WTC11 (cell line): ENCODE data around the gene RNPEPL1. TPM values are rescaled to one million over a fixed set of nuclear protein-coding genes. Genes with fewer than 3 reads are reported as not detected.

Source experiments
- ATAC-seq: fragments of 200-7000 bp; cut with Tn5 transposase; 2 replicates; pipeline ENCODE4 v1.10.0; 2021; ENCODE audit warnings: mild to moderate bottlenecking, moderate library complexity
- CTCF ChIA-PET: fragments of 300-600 bp; sonication (Branson Sonifier 250); formaldehyde crosslinking; loops from one replicate; lab custom pipeline; 2021; ENCODE audit warnings: antibody characterized with exemption; lab: Charles Lee
- POLR2A ChIA-PET: fragments of 350-600 bp; sonication (Branson Sonifier 250); formaldehyde crosslinking; loops from one replicate; lab custom pipeline; 2021; ENCODE audit warnings: antibody characterized with exemption; lab: Charles Lee
- DNase-seq: peaks from one replicate; pipeline ENCODE4 v3.0.0; 2021; ENCODE audit warnings: low spot score
- H3K27ac Mint-ChIP-seq: 2 replicates; pipeline ENCODE4 v1.8.0; 2021; ENCODE audit warnings: mixed read lengths
- H3K27me3 Mint-ChIP-seq: 2 replicates; pipeline ENCODE4 v1.8.0; 2021; ENCODE audit warnings: low read depth, mild to moderate bottlenecking, moderate library complexity, mixed read lengths
- H3K36me3 Mint-ChIP-seq: 2 replicates; pipeline ENCODE4 v1.8.0; 2021; ENCODE audit warnings: mixed read lengths
- H3K4me1 Mint-ChIP-seq: 2 replicates; pipeline ENCODE4 v1.8.0; 2022; ENCODE audit warnings: mixed read lengths
- H3K4me3 Mint-ChIP-seq: 2 replicates; pipeline ENCODE4 v1.8.0; 2021; ENCODE audit warnings: mild to moderate bottlenecking, moderate library complexity, mixed read lengths
- H3K9me3 Mint-ChIP-seq: 2 replicates; pipeline ENCODE4 v1.8.0; 2021; ENCODE audit warnings: mixed read lengths
- CREM ChIP-seq: sonication (generic); formaldehyde crosslinking; IDR thresholded peaks from 2 replicates; pipeline ENCODE4 v1.8.1; 2022; ENCODE audit warnings: mild to moderate bottlenecking, missing genetic modification reagents, moderate library complexity
- ETV6 ChIP-seq: sonication (generic); formaldehyde crosslinking; IDR thresholded peaks from 2 replicates; pipeline ENCODE4 v1.8.1; 2022; ENCODE audit warnings: mild to moderate bottlenecking, missing genetic modification reagents
- FOXJ3 ChIP-seq: sonication (generic); formaldehyde crosslinking; IDR thresholded peaks from 2 replicates; pipeline ENCODE4 v1.9.0; 2021; ENCODE audit warnings: missing genetic modification reagents, mild to moderate bottlenecking, borderline replicate concordance
- GABPB1 ChIP-seq: sonication (generic); formaldehyde crosslinking; IDR thresholded peaks from 2 replicates; pipeline ENCODE4 v1.8.1; 2023; ENCODE audit warnings: mild to moderate bottlenecking, missing genetic modification reagents
- IRF2 ChIP-seq: sonication (generic); formaldehyde crosslinking; IDR thresholded peaks from 2 replicates; pipeline ENCODE4 v1.8.0; 2022; ENCODE audit warnings: low read depth, missing genetic modification reagents, borderline replicate concordance
- USF2 ChIP-seq: sonication (generic); formaldehyde crosslinking; IDR thresholded peaks from 2 replicates; pipeline ENCODE4 v1.8.1; 2023; ENCODE audit warnings: mild to moderate bottlenecking, missing genetic modification reagents, moderate library complexity
- ZBTB43 ChIP-seq: sonication (generic); formaldehyde crosslinking; IDR thresholded peaks from 2 replicates; pipeline ENCODE4 v1.8.1; 2023; ENCODE audit warnings: mild to moderate bottlenecking, missing genetic modification reagents
- ZNF671 ChIP-seq: fragments of 250-450 bp; sonication (Bioruptor Pico); IDR thresholded peaks from 2 replicates; pipeline ENCODE4 v1.8.0; 2021; ENCODE audit warnings: mild to moderate bottlenecking
- total RNA-seq: library from RNA; stranded (reverse); gene quantifications from 3 replicates; pipeline ENCODE4 v1.2.3, GENCODE V29; 2021
- TF ChIP-seq, protein P1 (sequence below): fragments of 250-450 bp; sonication (Bioruptor Pico); IDR thresholded peaks from 2 replicates; pipeline ENCODE4 v1.9.0; 2021; ENCODE audit warnings: mild to moderate bottlenecking, borderline replicate concordance
- TF ChIP-seq, protein P2 (sequence below): sonication (generic); formaldehyde crosslinking; IDR thresholded peaks from 2 replicates; pipeline ENCODE4 v1.8.0; 2022; ENCODE audit warnings: missing genetic modification reagents

Gene RNPEPL1
- total RNA-seq, 1 experiment from 2014 or later = 18.8 TPM

- TF ChIP-seq FOXJ3 (CRISPR knock-in tag) (no peak), ETV6 (CRISPR knock-in tag) (no peak), ZNF671 (CRISPR knock-in tag) (no peak), GABPB1 (no peak), CREM (no peak), ZBTB43 (CRISPR knock-in tag) (no peak)
- TF ChIP-seq, protein P1, sequence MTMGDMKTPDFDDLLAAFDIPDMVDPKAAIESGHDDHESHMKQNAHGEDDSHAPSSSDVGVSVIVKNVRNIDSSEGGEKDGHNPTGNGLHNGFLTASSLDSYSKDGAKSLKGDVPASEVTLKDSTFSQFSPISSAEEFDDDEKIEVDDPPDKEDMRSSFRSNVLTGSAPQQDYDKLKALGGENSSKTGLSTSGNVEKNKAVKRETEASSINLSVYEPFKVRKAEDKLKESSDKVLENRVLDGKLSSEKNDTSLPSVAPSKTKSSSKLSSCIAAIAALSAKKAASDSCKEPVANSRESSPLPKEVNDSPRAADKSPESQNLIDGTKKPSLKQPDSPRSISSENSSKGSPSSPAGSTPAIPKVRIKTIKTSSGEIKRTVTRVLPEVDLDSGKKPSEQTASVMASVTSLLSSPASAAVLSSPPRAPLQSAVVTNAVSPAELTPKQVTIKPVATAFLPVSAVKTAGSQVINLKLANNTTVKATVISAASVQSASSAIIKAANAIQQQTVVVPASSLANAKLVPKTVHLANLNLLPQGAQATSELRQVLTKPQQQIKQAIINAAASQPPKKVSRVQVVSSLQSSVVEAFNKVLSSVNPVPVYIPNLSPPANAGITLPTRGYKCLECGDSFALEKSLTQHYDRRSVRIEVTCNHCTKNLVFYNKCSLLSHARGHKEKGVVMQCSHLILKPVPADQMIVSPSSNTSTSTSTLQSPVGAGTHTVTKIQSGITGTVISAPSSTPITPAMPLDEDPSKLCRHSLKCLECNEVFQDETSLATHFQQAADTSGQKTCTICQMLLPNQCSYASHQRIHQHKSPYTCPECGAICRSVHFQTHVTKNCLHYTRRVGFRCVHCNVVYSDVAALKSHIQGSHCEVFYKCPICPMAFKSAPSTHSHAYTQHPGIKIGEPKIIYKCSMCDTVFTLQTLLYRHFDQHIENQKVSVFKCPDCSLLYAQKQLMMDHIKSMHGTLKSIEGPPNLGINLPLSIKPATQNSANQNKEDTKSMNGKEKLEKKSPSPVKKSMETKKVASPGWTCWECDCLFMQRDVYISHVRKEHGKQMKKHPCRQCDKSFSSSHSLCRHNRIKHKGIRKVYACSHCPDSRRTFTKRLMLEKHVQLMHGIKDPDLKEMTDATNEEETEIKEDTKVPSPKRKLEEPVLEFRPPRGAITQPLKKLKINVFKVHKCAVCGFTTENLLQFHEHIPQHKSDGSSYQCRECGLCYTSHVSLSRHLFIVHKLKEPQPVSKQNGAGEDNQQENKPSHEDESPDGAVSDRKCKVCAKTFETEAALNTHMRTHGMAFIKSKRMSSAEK (CRISPR knock-in tag) = no peak
- TF ChIP-seq, protein P2, sequence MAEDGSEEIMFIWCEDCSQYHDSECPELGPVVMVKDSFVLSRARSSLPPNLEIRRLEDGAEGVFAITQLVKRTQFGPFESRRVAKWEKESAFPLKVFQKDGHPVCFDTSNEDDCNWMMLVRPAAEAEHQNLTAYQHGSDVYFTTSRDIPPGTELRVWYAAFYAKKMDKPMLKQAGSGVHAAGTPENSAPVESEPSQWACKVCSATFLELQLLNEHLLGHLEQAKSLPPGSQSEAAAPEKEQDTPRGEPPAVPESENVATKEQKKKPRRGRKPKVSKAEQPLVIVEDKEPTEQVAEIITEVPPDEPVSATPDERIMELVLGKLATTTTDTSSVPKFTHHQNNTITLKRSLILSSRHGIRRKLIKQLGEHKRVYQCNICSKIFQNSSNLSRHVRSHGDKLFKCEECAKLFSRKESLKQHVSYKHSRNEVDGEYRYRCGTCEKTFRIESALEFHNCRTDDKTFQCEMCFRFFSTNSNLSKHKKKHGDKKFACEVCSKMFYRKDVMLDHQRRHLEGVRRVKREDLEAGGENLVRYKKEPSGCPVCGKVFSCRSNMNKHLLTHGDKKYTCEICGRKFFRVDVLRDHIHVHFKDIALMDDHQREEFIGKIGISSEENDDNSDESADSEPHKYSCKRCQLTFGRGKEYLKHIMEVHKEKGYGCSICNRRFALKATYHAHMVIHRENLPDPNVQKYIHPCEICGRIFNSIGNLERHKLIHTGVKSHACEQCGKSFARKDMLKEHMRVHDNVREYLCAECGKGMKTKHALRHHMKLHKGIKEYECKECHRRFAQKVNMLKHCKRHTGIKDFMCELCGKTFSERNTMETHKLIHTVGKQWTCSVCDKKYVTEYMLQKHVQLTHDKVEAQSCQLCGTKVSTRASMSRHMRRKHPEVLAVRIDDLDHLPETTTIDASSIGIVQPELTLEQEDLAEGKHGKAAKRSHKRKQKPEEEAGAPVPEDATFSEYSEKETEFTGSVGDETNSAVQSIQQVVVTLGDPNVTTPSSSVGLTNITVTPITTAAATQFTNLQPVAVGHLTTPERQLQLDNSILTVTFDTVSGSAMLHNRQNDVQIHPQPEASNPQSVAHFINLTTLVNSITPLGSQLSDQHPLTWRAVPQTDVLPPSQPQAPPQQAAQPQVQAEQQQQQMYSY = no peak
Observed at GRCh38 chr2:240601061-240601830, 33.0 kb downstream of the RNPEPL1 start (continued).

GRCh38 chr2:240601831-240602160 is 33.5 kb downstream of the RNPEPL1 start:
- H3K27ac Mint-ChIP-seq = no peak overlapping the region
- no peaks in the 10 kb centered on the region for H3K4me1 Mint-ChIP-seq
- H3K9me3 Mint-ChIP-seq = no peaks in the 10 kb centered on the region
- no peak for DNase-seq
- CTCF ChIA-PET = interaction anchor here (1.9 kb wide), 1 partner anchor 22 kb away, joined by 4 read pairs; no protein-coding TSS in a partner anchor
- H3K36me3 Mint-ChIP-seq = no peaks in the 10 kb centered on the region
- H3K4me3 Mint-ChIP-seq = no peak overlapping the region
- no peak for TF ChIP-seq IRF2 (CRISPR knock-in tag)
- POLR2A ChIA-PET = no interaction called here
- ATAC-seq = no peak
- no peaks in the 10 kb centered on the region; the same call in 1 of the 2 replicates for H3K27me3 Mint-ChIP-seq

DNA sequence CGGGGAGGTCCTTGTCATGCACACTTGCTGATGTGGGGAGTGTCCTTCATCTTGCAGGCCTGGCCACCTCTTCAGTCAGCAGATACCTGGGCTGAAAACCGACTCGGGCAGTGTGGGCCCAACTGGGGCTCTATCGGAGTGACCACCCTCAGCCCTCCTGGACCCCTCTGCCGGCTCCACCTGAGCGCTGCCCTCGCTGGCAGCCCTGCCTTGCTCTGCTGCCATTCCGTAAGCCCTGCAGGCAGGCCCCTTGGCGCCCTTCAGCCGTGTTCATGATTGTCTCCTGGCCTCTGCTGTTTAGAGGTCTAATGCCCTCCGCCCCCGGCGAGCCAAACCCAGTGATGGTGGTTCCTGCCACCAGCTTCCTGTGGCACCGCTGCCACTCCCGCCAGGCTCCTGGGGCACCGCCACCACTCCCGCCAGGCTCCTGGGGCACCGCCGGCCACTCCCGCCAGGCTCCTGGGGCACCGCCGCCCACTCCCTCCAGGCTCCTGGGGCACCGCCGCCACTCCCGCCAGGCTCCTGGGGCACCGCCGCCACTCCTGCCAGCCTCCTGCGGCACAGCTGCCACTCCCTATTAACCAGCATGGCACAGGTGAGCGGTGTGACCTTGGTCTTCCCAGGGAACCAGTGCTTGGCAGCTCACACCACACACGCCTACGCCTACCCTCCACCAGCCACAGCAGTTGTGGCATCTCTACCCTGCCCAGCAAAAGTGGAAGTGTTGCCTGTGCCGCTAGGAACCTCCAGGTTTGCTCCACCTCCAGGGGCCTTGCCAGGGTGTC is 34.2 kb downstream of the RNPEPL1 start:
- CTCF ChIA-PET = interaction anchor here (1.3 to 1.9 kb wide), 2 partner anchors 23 to 38 kb away, joined by 3 to 4 read pairs; no protein-coding TSS in a partner anchor
- Mint-ChIP-seq H3K9me3 (no peaks in the 10 kb centered on the region), H3K27ac (no peak overlapping the region), H3K4me3 (no peak overlapping the region), H3K27me3 (no peaks in the 10 kb centered on the region; the same call in 1 of the 2 replicates), H3K4me1 (no peaks in the 10 kb centered on the region), H3K36me3 (no peaks in the 10 kb centered on the region)
- POLR2A ChIA-PET = no interaction called here
- TF ChIP-seq USF2 (no peak), ZBTB43 (CRISPR knock-in tag) (no peak)
- no peak for ATAC-seq
- DNase-seq = no peak
